KMS-11 (cell line): ENCODE measurements around the gene PDE10A.

ENCODE experiments used
- H2AFZ ChIP-seq: fragments of 200-600 bp; sonication (generic); 2 replicates; pipeline ENCODE4 v1.6.1; 2016; ENCODE audit warnings: antibody characterized with exemption, mixed run types, low read depth
- H3K27ac ChIP-seq: fragments of 200-600 bp; sonication (generic); 2 replicates; pipeline ENCODE4 v1.6.1; 2016; ENCODE audit warnings: mild to moderate bottlenecking, mixed run types
- H3K27me3 ChIP-seq: fragments of 200-600 bp; sonication (generic); 2 replicates; pipeline ENCODE4 v1.6.1; 2017; ENCODE audit warnings: mild to moderate bottlenecking, low read depth, mixed run types, moderate library complexity; ENCODE audit not compliant: insufficient read depth
- H3K36me3 ChIP-seq: fragments of 200-600 bp; sonication (generic); 2 replicates; pipeline ENCODE4 v1.6.1; 2017; ENCODE audit warnings: mild to moderate bottlenecking, mixed run types; ENCODE audit not compliant: insufficient read depth
- H3K4me1 ChIP-seq: fragments of 200-600 bp; sonication (generic); 2 replicates; pipeline ENCODE4 v1.6.1; 2016; ENCODE audit warnings: mild to moderate bottlenecking, low read depth, mixed run types; ENCODE audit not compliant: poor library complexity, severe bottlenecking
- H3K4me2 ChIP-seq: fragments of 200-600 bp; sonication (generic); 2 replicates; pipeline ENCODE4 v1.7.0; 2016; ENCODE audit warnings: mild to moderate bottlenecking, mixed run types
- H3K4me3 ChIP-seq: fragments of 200-600 bp; sonication (generic); IDR thresholded peaks from 2 replicates; pipeline ENCODE4 v1.6.1; 2017; ENCODE audit warnings: low read depth, low read length, mixed read lengths; ENCODE audit not compliant: insufficient read depth
- H3K79me2 ChIP-seq: fragments of 200-600 bp; sonication (generic); 2 replicates; pipeline ENCODE4 v1.6.1; 2016; ENCODE audit warnings: low read depth, mixed run types; ENCODE audit not compliant: insufficient read depth
- H3K9ac ChIP-seq: fragments of 200-600 bp; sonication (generic); 2 replicates; pipeline ENCODE4 v1.6.1; 2016; ENCODE audit warnings: mild to moderate bottlenecking, mixed run types
- H4K20me1 ChIP-seq: fragments of 200-600 bp; sonication (generic); 2 replicates; pipeline ENCODE4 v1.6.1; 2016; ENCODE audit warnings: mild to moderate bottlenecking, mixed run types; ENCODE audit not compliant: insufficient read depth
- TF ChIP-seq, protein P1 (sequence below): fragments of 200-600 bp; sonication (generic); conservative IDR thresholded peaks from 2 replicates; pipeline ENCODE4 v1.6.1; 2017; ENCODE audit warnings: low read depth, mild to moderate bottlenecking, antibody characterized with exemption, low read length, moderate library complexity, mixed read lengths

PDE10A gene

GRCh38 chr6:165486183-165487137 is 176.6 kb downstream of the PDE10A start:
- H3K27me3 ChIP-seq, result no peaks in the 10 kb centered on the region
- H2AFZ ChIP-seq, result no peak overlapping the region
- no peak overlapping the region for H3K9ac ChIP-seq
- H3K4me3 ChIP-seq, result no peak overlapping the region
- no peaks in the 10 kb centered on the region for H3K36me3 ChIP-seq
- no peak overlapping the region for H3K4me2 ChIP-seq
- no peaks in the 10 kb centered on the region for H4K20me1 ChIP-seq
- H3K79me2 ChIP-seq, result no peaks in the 10 kb centered on the region
- TF ChIP-seq, protein P1, sequence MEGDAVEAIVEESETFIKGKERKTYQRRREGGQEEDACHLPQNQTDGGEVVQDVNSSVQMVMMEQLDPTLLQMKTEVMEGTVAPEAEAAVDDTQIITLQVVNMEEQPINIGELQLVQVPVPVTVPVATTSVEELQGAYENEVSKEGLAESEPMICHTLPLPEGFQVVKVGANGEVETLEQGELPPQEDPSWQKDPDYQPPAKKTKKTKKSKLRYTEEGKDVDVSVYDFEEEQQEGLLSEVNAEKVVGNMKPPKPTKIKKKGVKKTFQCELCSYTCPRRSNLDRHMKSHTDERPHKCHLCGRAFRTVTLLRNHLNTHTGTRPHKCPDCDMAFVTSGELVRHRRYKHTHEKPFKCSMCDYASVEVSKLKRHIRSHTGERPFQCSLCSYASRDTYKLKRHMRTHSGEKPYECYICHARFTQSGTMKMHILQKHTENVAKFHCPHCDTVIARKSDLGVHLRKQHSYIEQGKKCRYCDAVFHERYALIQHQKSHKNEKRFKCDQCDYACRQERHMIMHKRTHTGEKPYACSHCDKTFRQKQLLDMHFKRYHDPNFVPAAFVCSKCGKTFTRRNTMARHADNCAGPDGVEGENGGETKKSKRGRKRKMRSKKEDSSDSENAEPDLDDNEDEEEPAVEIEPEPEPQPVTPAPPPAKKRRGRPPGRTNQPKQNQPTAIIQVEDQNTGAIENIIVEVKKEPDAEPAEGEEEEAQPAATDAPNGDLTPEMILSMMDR, result no peak
- H3K4me1 ChIP-seq, result no peaks in the 10 kb centered on the region
- H3K27ac ChIP-seq, result no peak overlapping the region

DNA sequence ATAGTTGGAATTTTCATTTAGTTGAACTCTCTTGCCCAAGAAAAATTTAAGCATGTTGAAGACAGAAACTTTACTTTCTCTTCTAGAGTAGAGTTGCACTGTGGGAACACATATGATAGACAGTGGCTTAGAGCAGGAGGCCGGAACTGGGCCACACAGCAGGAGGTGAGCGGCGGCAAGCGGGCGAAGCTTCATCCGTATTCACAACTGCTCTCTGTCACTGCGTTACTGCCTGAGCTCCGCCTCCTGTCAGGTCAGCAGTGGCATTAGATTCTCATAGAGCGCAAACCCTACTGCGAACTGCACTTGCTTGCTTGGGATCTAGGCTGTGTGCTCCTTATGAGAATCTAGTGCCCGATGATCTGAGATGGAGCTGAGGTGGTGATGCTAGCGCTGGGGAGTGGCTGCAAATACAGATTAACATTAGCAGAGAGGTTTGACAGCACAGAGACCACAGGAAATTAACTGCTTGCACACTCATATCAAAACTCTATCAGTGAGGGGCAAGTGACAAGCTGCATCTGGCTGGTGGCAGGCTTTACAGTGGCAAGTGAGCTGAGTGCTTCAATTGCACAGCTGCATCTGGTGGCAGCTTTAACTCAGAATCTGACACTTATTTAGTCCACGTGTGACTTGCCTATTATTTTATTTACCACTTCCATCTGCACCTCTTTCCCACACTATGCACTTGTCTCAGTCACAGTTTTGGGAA is 178.7 kb downstream of the PDE10A start:
- Histone ChIP-seq H3K27me3 (no peaks in the 10 kb centered on the region), H2AFZ (no peak overlapping the region)

GRCh38 chr6:165481921-165482320 is 181.1 kb downstream of the PDE10A start:
- H2AFZ ChIP-seq, result no peak overlapping the region
- H3K27me3 ChIP-seq, result no peaks in the 10 kb centered on the region
- no peak overlapping the region for H3K4me3 ChIP-seq
- no peaks in the 10 kb centered on the region for H3K79me2 ChIP-seq
- H3K27ac ChIP-seq, result no peak overlapping the region
- TF ChIP-seq, protein P1, result no peak
- H4K20me1 ChIP-seq, result no peaks in the 10 kb centered on the region
- no peak overlapping the region for H3K4me2 ChIP-seq
- no peak overlapping the region for H3K9ac ChIP-seq
- H3K4me1 ChIP-seq, result no peaks in the 10 kb centered on the region
- no peaks in the 10 kb centered on the region for H3K36me3 ChIP-seq

More for the DNA sequence above, 178.7 kb downstream of the PDE10A start:
- Histone ChIP-seq H3K9ac (no peak overlapping the region), H3K79me2 (no peaks in the 10 kb centered on the region), H4K20me1 (no peaks in the 10 kb centered on the region), H3K4me1 (no peaks in the 10 kb centered on the region), H3K36me3 (no peaks in the 10 kb centered on the region), H3K4me2 (no peak overlapping the region), H3K4me3 (no peak overlapping the region), H3K27ac (no peak overlapping the region)
- TF ChIP-seq, protein P1, result no peak

DNA sequence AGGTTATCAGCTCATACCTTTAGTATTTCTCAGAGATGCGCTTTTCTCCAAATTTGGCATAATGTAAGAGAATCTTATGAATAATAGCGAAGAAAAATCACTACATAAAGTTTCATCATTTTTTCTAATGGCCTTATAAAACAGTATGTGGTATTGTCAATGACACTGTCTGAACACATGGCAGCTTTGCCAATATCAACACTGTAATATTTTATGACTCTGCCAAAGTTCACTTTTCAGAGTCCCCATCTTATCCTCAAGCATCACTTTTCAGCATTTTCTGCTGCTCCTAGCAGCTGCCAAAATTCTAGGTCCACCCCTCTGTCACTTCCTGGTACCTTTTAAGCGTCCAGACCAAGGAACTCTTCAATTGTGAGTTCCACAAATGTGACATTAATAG is 182.1 kb downstream of the PDE10A start:
- no peak overlapping the region for H2AFZ ChIP-seq
- H3K27me3 ChIP-seq, result no peaks in the 10 kb centered on the region
- no peaks in the 10 kb centered on the region for H3K36me3 ChIP-seq
- H3K4me1 ChIP-seq, result no peaks in the 10 kb centered on the region
- no peaks in the 10 kb centered on the region for H3K79me2 ChIP-seq
- H3K4me3 ChIP-seq, result no peak overlapping the region
- no peak overlapping the region for H3K9ac ChIP-seq
- H3K27ac ChIP-seq, result no peak overlapping the region
- H4K20me1 ChIP-seq, result no peaks in the 10 kb centered on the region
- H3K4me2 ChIP-seq, result no peak overlapping the region
- TF ChIP-seq, protein P1, result no peak
